HG03135 (cell line): ENCODE data around the gene SPI1.
"Not testable (repeated sequence)": the region's sequence is repeated elsewhere in the genome, so short reads cannot be mapped to it uniquely, and the experiment has no call there.

Experiments
- ATAC-seq: cut with Tn5 transposase; IDR thresholded peaks from one replicate; pipeline ENCODE4 v1.9.1; 2021; ENCODE audit warnings: mild to moderate bottlenecking, moderate library complexity; ENCODE audit not compliant: unreplicated experiment

The SPI1 gene

DNA sequence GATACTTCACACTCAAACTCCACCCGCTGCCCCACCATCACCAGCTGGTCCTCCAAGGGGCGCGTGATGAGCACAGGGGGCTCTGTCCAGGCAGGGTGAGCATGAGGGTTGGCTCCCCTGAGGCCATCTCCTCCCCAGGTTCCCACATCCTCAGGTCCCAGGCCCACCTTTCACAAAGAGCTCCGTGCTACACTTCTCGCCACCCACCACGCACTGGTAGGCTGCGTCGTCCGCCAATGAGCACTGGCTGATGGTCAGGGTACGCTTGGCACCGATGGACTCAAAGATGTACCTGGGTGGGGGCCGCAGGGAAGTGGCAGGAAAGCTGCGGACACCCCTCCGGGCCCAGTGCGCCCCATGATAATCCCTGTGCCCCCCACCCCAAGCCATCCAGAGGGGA lies 35.5 kb downstream of the SPI1 start:
- no peak for ATAC-seq

- ATAC-seq, result no peak
These were observed 36.1 kb downstream of the SPI1 start for GRCh38 chr11:47342036-47342803.

- ATAC-seq, result no peak
These were observed 37.2 kb downstream of the SPI1 start for GRCh38 chr11:47340980-47341775.

- no peak for ATAC-seq
These were observed 38.3 kb downstream of the SPI1 start for GRCh38 chr11:47340010-47340409.

DNA sequence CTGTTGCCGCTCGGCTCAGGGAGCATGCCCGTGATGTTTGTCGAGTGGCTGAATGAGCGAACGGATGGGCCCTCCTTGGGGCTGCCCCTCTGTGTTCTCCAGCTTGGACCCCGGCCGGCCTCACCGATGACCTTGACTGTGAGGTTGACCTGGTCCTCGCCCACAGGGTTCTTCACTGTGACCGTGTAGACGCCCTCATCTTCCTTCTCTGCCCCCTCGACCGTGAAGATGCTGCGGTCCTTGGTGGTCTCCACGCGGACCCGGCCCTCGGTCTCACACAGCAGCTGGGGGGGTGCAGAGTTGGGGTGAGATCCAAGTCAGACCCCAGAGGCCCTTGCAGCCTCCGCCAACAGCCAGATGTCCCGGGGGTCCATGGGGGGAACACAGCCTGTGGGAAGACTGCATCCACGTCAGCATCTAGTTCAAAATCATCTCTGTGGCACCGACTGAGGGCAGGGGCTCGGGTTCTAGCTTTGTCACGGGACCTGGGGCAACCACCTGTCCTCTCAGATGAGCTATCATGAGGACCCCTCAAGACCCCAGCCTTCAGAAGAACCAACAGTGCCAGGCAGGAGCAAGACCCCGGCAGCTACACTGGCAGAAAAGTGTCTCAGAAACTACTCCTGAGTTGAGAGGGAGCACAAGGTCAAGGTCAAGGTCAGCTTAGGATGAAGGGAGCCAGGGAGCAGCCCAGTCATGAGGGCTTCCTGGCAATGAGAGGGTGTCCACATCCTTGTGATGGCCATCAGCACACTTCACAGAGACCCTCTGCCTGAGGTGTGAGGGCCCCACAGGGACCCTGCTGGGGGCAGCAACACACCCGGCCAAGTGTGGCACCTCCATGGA lies 39.7 kb downstream of the SPI1 start:
- ATAC-seq, result no peak

DNA sequence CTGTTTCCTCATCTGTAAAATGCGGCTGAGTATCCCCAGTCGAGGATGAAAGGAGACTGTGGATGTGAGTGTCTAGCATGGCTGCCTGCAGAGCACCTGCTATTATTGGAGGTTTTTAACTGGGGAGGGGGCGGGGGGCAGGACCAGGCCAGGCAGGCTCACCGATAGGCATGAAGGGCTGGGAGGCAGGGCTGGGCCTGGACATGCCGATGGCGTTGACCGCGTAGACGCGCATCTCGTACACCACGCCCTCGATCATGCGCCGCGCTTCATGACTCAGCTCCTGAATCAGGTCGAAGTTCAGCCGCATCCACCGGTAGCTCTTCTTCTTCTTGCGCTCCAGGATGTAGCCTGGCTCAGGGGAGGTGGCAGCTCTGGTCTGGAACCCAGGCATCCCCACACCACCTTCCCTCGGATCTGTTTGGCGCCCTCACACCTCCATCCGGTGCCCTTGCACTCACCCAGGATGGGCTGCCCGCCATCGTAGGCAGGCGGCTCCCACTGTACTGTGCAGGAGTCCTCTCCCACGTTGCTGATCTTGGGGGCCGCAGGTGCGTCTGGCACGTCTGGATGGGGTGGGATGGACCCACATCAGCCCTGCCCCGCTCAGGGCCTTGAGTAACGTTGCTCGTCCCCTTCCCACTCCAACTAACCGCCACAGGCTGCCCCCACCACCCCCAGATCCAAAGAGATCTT lies 41.0 kb downstream of the SPI1 start:
- no peak for ATAC-seq

DNA sequence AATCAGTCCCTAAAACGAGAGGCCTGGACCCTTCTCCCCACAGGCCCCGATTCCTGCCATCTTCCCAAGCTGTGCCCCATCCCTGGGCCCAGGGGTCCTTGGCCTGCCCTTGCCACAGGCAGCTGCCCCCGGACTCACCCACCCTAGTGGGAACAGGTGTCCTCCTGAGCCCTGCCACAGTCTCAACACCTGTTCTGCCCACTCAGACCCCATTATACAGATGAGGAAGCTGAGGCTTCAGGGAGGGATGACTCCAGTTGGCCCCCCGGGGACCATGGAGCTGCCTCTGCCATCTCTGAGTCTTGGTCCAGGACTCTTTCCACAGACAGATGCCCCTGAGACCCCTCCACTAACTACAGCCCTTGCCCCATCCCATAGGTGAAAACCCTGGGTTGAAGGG lies 41.8 kb downstream of the SPI1 start:
- no peak for ATAC-seq

GRCh38 chr11:47335733-47336132 lies 42.6 kb downstream of the SPI1 start:
- no peak for ATAC-seq

GRCh38 chr11:47334699-47335411 lies 43.5 kb downstream of the SPI1 start:
- not testable (repeated sequence) for ATAC-seq

DNA sequence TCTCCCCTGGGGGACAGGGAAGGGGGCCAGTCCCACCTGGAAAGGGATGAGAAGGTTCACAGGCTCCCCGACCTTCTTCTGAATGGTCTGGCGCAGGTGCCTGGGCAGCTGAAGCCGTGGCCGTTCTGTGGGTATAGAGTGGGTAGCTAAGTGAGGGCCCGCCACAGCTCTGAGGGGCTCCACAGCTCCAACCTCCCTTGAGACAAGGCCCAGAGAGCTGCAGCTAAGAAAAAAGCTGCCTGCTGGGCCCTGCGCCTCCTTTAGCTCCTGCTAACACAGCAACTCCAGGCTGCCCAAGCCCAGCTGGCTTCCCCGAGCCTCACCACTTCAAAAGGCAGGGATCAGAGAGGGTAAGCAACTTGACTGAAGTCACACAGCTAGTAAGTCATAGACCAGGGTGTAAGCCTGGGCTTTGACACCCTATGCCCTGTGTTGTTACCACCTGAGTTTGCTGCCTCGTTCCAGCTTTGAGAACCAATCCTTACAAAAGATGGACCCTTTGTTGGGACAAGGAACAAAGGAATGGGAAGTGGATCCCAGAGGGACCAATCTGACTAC lies 44.4 kb downstream of the SPI1 start:
- no peak for ATAC-seq

DNA sequence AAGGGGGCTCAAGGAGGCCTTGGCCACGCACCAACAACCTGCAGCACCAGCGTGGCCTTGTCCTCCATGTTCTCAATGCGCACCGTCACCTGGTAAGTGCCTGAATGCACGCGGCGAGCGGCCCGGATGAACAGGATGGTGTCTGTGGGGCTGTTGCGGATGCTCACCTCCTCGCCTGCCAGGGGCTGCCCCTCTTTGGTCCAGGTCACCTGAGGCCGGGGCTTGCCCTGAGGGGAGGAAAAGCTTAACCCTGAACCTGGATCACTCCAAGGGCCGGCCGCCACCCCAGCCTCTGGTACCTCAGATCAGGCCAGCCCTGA lies 44.9 kb downstream of the SPI1 start:
- no peak for ATAC-seq

DNA sequence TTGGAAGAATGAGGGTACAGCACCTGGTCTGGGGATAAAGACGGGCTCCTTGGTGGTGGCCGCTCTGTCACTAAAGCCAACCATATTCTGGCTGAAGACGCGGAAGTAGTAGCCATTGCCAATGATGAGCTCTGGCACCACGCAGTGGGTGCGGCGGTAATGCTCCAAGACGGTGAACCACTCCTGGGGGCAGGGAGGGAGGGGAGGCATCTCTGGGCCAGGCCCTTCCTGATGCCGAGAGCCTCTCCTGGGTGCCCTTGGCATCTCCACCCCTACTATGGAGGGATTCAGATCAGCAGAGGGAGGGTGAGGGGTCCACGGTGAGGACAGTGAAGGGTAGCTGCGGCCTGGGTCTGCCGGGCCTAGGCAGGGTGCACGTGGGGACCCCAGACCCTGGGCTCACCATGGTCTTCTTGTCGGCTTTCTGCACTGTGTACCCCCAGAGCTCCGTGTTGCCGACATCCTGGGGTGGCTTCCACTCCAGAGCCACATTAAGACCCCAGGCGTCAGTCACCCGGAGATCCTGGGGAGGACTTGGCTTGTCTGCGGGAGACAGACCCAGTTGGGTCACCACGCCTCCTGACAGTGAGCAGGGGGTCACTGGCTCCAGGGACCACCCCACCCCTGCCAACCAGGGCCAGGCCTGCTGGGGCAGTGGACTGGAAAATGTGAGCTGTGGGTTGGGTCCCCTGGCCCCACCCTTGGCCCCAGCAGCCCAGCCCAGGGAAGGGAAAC lies 45.4 kb downstream of the SPI1 start:
- ATAC-seq, result no peak

GRCh38 chr11:47332303-47332711 lies 46.0 kb downstream of the SPI1 start:
- ATAC-seq, result no peak

- no peak for ATAC-seq
These were observed 46.7 kb downstream of the SPI1 start for GRCh38 chr11:47331454-47332302.

GRCh38 chr11:47329987-47330931 lies 48.1 kb downstream of the SPI1 start:
- no peak for ATAC-seq

DNA sequence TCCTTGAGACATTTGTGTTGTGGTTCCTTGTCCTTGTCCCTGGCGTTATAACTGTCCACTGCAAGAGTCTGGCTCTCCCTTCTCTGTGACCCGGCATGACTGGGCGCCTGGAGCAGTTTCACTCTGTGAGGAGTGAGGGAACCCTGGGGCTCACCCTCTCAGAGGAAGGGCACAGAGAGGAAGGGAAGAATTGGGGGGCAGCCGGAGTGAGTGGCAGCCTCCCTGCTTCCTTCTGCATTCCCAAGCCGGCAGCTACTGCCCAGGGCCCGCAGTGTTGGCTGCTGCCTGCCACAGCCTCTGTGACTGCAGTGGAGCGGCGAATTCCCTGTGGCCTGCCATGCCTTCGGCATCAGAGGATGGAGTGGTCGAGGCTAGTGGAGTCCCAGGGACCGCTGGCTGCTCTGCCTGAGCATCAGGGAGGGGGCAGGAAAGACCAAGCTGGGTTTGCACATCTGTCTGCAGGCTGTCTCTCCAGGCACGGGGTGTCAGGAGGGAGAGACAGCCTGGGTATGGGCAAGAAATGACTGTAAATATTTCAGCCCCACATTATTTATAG lies 48.8 kb downstream of the SPI1 start:
- ATAC-seq, result no peak
